MV-4-11 (cell line): ENCODE data around the gene PRCC.
"Not testable (repeated sequence)": the region's sequence is repeated elsewhere in the genome, so short reads cannot be mapped to it uniquely, and the experiment has no call there.

Source experiments
- DNase-seq: peaks from one replicate; lab custom pipeline; 2025; lab: John Stamatoyannopoulos, UW

PRCC gene

GRCh38 chr1:156744344-156744743 is 23.0 kb upstream of the PRCC start:
- no peak for DNase-seq

GRCh38 chr1:156744786-156745419 is 22.4 kb upstream of the PRCC start:
- DNase-seq, result no peak

- DNase-seq, result no peak
Observed at GRCh38 chr1:156745881-156746280, 21.5 kb upstream of the PRCC start.

- no peak for DNase-seq
Observed at GRCh38 chr1:156746406-156746727, 21.0 kb upstream of the PRCC start.

GRCh38 chr1:156746728-156747631 is 20.4 kb upstream of the PRCC start:
- peak; percentile 27 for DNase-seq

- no peak for DNase-seq
Observed at GRCh38 chr1:156747742-156748669, 19.3 kb upstream of the PRCC start.

GRCh38 chr1:156748670-156749418 is 18.5 kb upstream of the PRCC start:
- DNase-seq, result peak; percentile 46

GRCh38 chr1:156749419-156750118 is 17.8 kb upstream of the PRCC start:
- no peak for DNase-seq

GRCh38 chr1:156750191-156750672 is 17.1 kb upstream of the PRCC start:
- no peak for DNase-seq

- DNase-seq, result no peak
Observed at GRCh38 chr1:156750711-156751450, 16.5 kb upstream of the PRCC start.

- DNase-seq, result no peak
Observed at GRCh38 chr1:156751451-156751756, 15.9 kb upstream of the PRCC start, which contains the start of gene HDGF. Gene HDGF (minus strand): TSS chr1:156751675. CDS start chr1:156751429, 246 bp downstream.

- DNase-seq, result peak; percentile 87
Observed at GRCh38 chr1:156751757-156752481, 15.4 kb upstream of the PRCC start.

GRCh38 chr1:156752843-156753482 is 14.4 kb upstream of the PRCC start:
- DNase-seq, result peak; percentile 55

GRCh38 chr1:156754219-156754618 is 13.1 kb upstream of the PRCC start:
- DNase-seq, result peak; percentile 23

- no peak for DNase-seq
Observed at GRCh38 chr1:156755527-156755950, 11.8 kb upstream of the PRCC start.

GRCh38 chr1:156756355-156756754 is 11.0 kb upstream of the PRCC start:
- DNase-seq, result no peak

- DNase-seq, result not testable (repeated sequence)
Observed at GRCh38 chr1:156757572-156758253, 9.6 kb upstream of the PRCC start.

- DNase-seq, result no peak
Observed at GRCh38 chr1:156760092-156760795, 7.1 kb upstream of the PRCC start.
